Right lobe of liver (tissue), 4 donors: ENCODE results near the gene ZNF562.

Source experiments
- CTCF ChIP-seq, 4 donors: fragments of 200-600 bp in 3 of 4; fragments of 450-650 bp in 1 of 4; IDR thresholded peaks; one replicate each; pipeline versions ENCODE4 v1.5.1 to v1.8.0; 2016 to 2022; ENCODE audit warnings: antibody characterized with exemption in 4 of 4, mild to moderate bottlenecking in 2 of 4
- POLR2A ChIP-seq: fragments of 450-650 bp; IDR thresholded peaks from one replicate; pipeline ENCODE4 v1.6.1; 2017; ENCODE audit warnings: antibody characterized with exemption, mild to moderate bottlenecking
- donor health status: DM: no; HTN: no; CAD: no.
- donor health status: DM: no; HTN: no; CAD: no.
- donor health status: DM: no; HTN: yes; CAD: no.

GRCh38 chr19:9645472-9645871, 29.4 kb downstream of the ZNF562 start:
- TF ChIP-seq CTCF (IDR thresholded peaks at IDR 0.05) (no peak), POLR2A (no peak)
